WTC11 (cell line): Measurements from ENCODE around the gene TGFBR2. TPM values are rescaled to one million over a fixed set of nuclear protein-coding genes. Genes with fewer than 3 reads are reported as not detected.

Experiments
- ATAC-seq: fragments of 200-7000 bp; cut with Tn5 transposase; 2 replicates; pipeline ENCODE4 v1.10.0; 2021; ENCODE audit warnings: mild to moderate bottlenecking, moderate library complexity
- CTCF ChIA-PET: fragments of 300-600 bp; sonication (Branson Sonifier 250); formaldehyde crosslinking; loops from one replicate; lab custom pipeline; 2021; ENCODE audit warnings: antibody characterized with exemption; lab: Charles Lee
- POLR2A ChIA-PET: fragments of 350-600 bp; sonication (Branson Sonifier 250); formaldehyde crosslinking; loops from one replicate; lab custom pipeline; 2021; ENCODE audit warnings: antibody characterized with exemption; lab: Charles Lee
- DNase-seq: peaks from one replicate; pipeline ENCODE4 v3.0.0; 2021; ENCODE audit warnings: low spot score
- H3K27ac Mint-ChIP-seq: 2 replicates; pipeline ENCODE4 v1.8.0; 2021; ENCODE audit warnings: mixed read lengths
- H3K27me3 Mint-ChIP-seq: 2 replicates; pipeline ENCODE4 v1.8.0; 2021; ENCODE audit warnings: low read depth, mild to moderate bottlenecking, moderate library complexity, mixed read lengths
- H3K36me3 Mint-ChIP-seq: 2 replicates; pipeline ENCODE4 v1.8.0; 2021; ENCODE audit warnings: mixed read lengths
- H3K4me1 Mint-ChIP-seq: 2 replicates; pipeline ENCODE4 v1.8.0; 2022; ENCODE audit warnings: mixed read lengths
- H3K4me3 Mint-ChIP-seq: 2 replicates; pipeline ENCODE4 v1.8.0; 2021; ENCODE audit warnings: mild to moderate bottlenecking, moderate library complexity, mixed read lengths
- H3K9me3 Mint-ChIP-seq: 2 replicates; pipeline ENCODE4 v1.8.0; 2021; ENCODE audit warnings: mixed read lengths
- CBFB ChIP-seq: sonication (generic); formaldehyde crosslinking; IDR thresholded peaks from 2 replicates; pipeline ENCODE4 v1.8.1; 2022; ENCODE audit warnings: mild to moderate bottlenecking, low read depth, missing genetic modification reagents
- CREB1 ChIP-seq: sonication (generic); formaldehyde crosslinking; IDR thresholded peaks from 2 replicates; pipeline ENCODE4 v1.8.0; 2023; ENCODE audit warnings: mild to moderate bottlenecking, missing genetic modification reagents
- IRF2 ChIP-seq: sonication (generic); formaldehyde crosslinking; IDR thresholded peaks from 2 replicates; pipeline ENCODE4 v1.8.0; 2022; ENCODE audit warnings: low read depth, missing genetic modification reagents, borderline replicate concordance
- MXD4 ChIP-seq: fragments of 250-450 bp; sonication (Bioruptor Pico); IDR thresholded peaks from 2 replicates; pipeline ENCODE4 v1.8.0; 2021; ENCODE audit warnings: mild to moderate bottlenecking, moderate library complexity, borderline replicate concordance
- NR3C1 ChIP-seq: sonication (generic); formaldehyde crosslinking; conservative IDR thresholded peaks from 2 replicates; pipeline ENCODE4 v1.8.1; 2023; ENCODE audit warnings: low read depth, mild to moderate bottlenecking, missing genetic modification reagents
- SMAD3 ChIP-seq: sonication (generic); formaldehyde crosslinking; IDR thresholded peaks from 2 replicates; pipeline ENCODE4 v1.8.0; 2022; ENCODE audit warnings: missing genetic modification reagents, mild to moderate bottlenecking, borderline replicate concordance
- SMAD4 ChIP-seq: sonication (generic); formaldehyde crosslinking; IDR thresholded peaks from 2 replicates; pipeline ENCODE4 v1.8.0; 2022; ENCODE audit warnings: mild to moderate bottlenecking, missing genetic modification reagents
- TEAD1 ChIP-seq: sonication (generic); formaldehyde crosslinking; IDR thresholded peaks from 2 replicates; pipeline ENCODE4 v1.8.0; 2022; ENCODE audit warnings: mild to moderate bottlenecking, missing genetic modification reagents
- ZNF219 ChIP-seq: sonication (generic); formaldehyde crosslinking; IDR thresholded peaks from 2 replicates; pipeline ENCODE4 v1.8.0; 2023; ENCODE audit warnings: missing genetic modification reagents, mild to moderate bottlenecking, borderline replicate concordance
- ZNF232 ChIP-seq: sonication (generic); formaldehyde crosslinking; IDR thresholded peaks from 2 replicates; pipeline ENCODE4 v1.8.0; 2022; ENCODE audit warnings: mild to moderate bottlenecking, missing genetic modification reagents
- ZNF396 ChIP-seq: fragments of 250-450 bp; sonication (Bioruptor Pico); IDR thresholded peaks from 2 replicates; pipeline ENCODE4 v1.8.0; 2021; ENCODE audit warnings: mild to moderate bottlenecking, moderate library complexity, borderline replicate concordance
- total RNA-seq: library from RNA; stranded (reverse); gene quantifications from 3 replicates; pipeline ENCODE4 v1.2.3, GENCODE V29; 2021
- TF ChIP-seq, protein P1 (sequence below): fragments of 250-450 bp; sonication (Bioruptor Pico); IDR thresholded peaks from 2 replicates; pipeline ENCODE4 v1.8.0; 2021; ENCODE audit warnings: mild to moderate bottlenecking
- TF ChIP-seq, protein P2 (sequence below): sonication (generic); formaldehyde crosslinking; IDR thresholded peaks from 2 replicates; pipeline ENCODE4 v1.8.0; 2023; ENCODE audit warnings: missing genetic modification reagents
- TF ChIP-seq, protein P3 (sequence below): sonication (generic); formaldehyde crosslinking; IDR thresholded peaks from 2 replicates; pipeline ENCODE4 v1.8.1; 2022; ENCODE audit warnings: mild to moderate bottlenecking, missing genetic modification reagents, moderate library complexity, borderline replicate concordance
- TF ChIP-seq, protein P4 (sequence below): fragments of 250-450 bp; sonication (Bioruptor Pico); IDR thresholded peaks from 2 replicates; pipeline ENCODE4 v1.9.0; 2021; ENCODE audit warnings: mild to moderate bottlenecking, borderline replicate concordance
- TF ChIP-seq, protein P5 (sequence below): sonication (generic); formaldehyde crosslinking; IDR thresholded peaks from 2 replicates; pipeline ENCODE4 v1.8.1; 2023; ENCODE audit warnings: mild to moderate bottlenecking, missing genetic modification reagents
- TF ChIP-seq, protein P6 (sequence below): sonication (generic); formaldehyde crosslinking; IDR thresholded peaks from 2 replicates; pipeline ENCODE4 v1.8.0; 2023; ENCODE audit warnings: missing genetic modification reagents, mild to moderate bottlenecking, borderline replicate concordance
- TF ChIP-seq, protein P7 (sequence below): sonication (generic); formaldehyde crosslinking; IDR thresholded peaks from 2 replicates; pipeline ENCODE4 v1.8.1; 2022; ENCODE audit warnings: mild to moderate bottlenecking, moderate library complexity, missing genetic modification reagents

The TGFBR2 gene
- total RNA-seq, 1 experiment from 2014 or later, result 9.6 TPM

DNA sequence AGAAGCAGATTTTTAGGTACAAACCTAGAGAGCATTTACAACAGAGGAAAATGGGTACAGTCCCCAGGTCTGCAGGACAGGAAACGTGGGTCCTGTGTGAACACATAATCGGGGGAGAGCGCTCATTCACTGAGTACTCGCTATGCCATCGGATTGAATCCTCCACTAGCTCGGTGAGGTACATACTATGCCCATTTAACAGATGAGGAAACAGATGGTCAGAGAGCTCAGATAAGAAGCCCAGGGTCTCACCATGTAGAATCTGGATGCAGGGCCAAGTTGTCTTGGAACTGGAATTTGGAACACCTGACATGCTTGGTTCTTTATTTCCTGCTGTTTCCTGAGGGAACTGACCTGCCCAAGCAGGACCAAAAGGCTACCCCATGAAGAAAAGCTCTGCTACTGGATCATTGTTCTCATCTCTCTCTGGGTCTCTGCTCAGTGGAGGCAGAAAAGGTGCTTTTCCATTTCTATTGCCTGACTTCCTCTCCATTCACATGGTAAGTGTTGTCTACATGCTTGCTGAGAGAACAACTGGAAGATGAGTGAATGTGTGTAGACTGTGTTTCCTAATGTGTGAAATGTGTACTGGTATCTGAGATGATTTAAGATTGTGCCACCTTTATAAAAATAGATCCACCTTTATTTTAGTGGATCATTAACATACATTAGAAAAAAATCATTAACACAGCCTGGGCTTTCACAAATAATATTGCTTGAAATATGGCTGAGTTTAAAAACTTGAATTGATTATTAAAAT is 89.1 kb downstream of the TGFBR2 start:
- Mint-ChIP-seq H3K27me3 (no peaks in the 10 kb centered on the region), H3K36me3 (peaks cover 27% of the 10 kb centered on the region), H3K27ac (peak overlapping the region; percentile 45), H3K4me1 (peaks cover 56% of the 10 kb centered on the region), H3K4me3 (no peak overlapping the region), H3K9me3 (0 out of 2 replicates have a peak, but pooled peaks cover 4% of the 10 kb centered on the region)
- no peak for DNase-seq
- ChIA-PET CTCF (interaction anchor here (0.5 to 4.9 kb wide), 7 partner anchors 15 to 652 kb away, joined by 3 to 18 read pairs (median 4); no protein-coding TSS in a partner anchor), POLR2A (interaction anchor here (1.6 kb wide), 1 partner anchor 436 kb away, joined by 3 read pairs; no protein-coding TSS in a partner anchor)
- ATAC-seq, result peak; percentile 79
- TF ChIP-seq CBFB (no peak), MXD4 (CRISPR knock-in tag) (peak; percentile 16; the same call in 1 of the 2 replicates), IRF2 (CRISPR knock-in tag) (no peak), SMAD4 (CRISPR knock-in tag) (no peak), ZNF396 (CRISPR knock-in tag) (0 out of 2 replicates have a peak, but pooled peaks have one; percentile 15), ZNF232 (CRISPR knock-in tag) (0 out of 2 replicates have a peak, but pooled peaks have one; percentile 61)
- TF ChIP-seq, protein P1, sequence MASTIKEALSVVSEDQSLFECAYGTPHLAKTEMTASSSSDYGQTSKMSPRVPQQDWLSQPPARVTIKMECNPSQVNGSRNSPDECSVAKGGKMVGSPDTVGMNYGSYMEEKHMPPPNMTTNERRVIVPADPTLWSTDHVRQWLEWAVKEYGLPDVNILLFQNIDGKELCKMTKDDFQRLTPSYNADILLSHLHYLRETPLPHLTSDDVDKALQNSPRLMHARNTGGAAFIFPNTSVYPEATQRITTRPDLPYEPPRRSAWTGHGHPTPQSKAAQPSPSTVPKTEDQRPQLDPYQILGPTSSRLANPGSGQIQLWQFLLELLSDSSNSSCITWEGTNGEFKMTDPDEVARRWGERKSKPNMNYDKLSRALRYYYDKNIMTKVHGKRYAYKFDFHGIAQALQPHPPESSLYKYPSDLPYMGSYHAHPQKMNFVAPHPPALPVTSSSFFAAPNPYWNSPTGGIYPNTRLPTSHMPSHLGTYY (CRISPR knock-in tag), result no peak
- TF ChIP-seq, protein P2, sequence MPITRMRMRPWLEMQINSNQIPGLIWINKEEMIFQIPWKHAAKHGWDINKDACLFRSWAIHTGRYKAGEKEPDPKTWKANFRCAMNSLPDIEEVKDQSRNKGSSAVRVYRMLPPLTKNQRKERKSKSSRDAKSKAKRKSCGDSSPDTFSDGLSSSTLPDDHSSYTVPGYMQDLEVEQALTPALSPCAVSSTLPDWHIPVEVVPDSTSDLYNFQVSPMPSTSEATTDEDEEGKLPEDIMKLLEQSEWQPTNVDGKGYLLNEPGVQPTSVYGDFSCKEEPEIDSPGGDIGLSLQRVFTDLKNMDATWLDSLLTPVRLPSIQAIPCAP (CRISPR knock-in tag), result no peak

DNA sequence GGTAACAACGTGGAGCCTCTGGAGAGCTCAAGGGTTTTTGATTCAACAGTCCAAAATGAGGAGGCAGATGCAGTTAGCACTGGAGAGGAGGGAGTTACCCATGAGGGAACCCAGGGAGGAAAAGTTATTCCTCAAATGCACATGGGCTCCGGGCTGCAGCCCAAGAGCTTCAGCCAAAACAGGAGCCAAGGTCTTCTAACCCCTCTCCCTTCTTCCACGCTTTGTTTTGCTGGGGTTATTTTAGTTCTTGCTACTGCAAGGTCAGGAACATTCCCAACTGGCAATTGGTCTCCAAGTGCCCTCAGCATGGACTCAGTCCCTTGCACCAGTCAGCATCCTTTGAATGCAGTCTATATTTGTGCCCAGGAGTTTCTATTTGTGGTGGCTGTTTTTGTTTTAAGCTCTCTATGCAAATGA is 90.0 kb downstream of the TGFBR2 start:
- no peak for ATAC-seq
- H3K27ac Mint-ChIP-seq, result no peak overlapping the region; the same call in 1 of the 2 replicates
- H3K4me1 Mint-ChIP-seq, result peaks cover 53% of the 10 kb centered on the region
- no peak for DNase-seq
- H3K27me3 Mint-ChIP-seq, result no peaks in the 10 kb centered on the region
- POLR2A ChIA-PET, result no interaction called here
- CTCF ChIA-PET, result interaction anchor here (1.4 to 2.1 kb wide), 4 partner anchors 17 to 497 kb away, joined by 4 to 8 read pairs (median 6); no protein-coding TSS in a partner anchor
- H3K4me3 Mint-ChIP-seq, result no peak overlapping the region
- peaks cover 11% of the 10 kb centered on the region for H3K9me3 Mint-ChIP-seq
- peaks cover 26% of the 10 kb centered on the region for H3K36me3 Mint-ChIP-seq
- TF ChIP-seq, protein P3, sequence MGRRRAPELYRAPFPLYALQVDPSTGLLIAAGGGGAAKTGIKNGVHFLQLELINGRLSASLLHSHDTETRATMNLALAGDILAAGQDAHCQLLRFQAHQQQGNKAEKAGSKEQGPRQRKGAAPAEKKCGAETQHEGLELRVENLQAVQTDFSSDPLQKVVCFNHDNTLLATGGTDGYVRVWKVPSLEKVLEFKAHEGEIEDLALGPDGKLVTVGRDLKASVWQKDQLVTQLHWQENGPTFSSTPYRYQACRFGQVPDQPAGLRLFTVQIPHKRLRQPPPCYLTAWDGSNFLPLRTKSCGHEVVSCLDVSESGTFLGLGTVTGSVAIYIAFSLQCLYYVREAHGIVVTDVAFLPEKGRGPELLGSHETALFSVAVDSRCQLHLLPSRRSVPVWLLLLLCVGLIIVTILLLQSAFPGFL (CRISPR knock-in tag), result no peak
- TF ChIP-seq CREB1 (CRISPR knock-in tag), result no peak
- no peak for TF ChIP-seq IRF2 (CRISPR knock-in tag)
- TF ChIP-seq, protein P4, sequence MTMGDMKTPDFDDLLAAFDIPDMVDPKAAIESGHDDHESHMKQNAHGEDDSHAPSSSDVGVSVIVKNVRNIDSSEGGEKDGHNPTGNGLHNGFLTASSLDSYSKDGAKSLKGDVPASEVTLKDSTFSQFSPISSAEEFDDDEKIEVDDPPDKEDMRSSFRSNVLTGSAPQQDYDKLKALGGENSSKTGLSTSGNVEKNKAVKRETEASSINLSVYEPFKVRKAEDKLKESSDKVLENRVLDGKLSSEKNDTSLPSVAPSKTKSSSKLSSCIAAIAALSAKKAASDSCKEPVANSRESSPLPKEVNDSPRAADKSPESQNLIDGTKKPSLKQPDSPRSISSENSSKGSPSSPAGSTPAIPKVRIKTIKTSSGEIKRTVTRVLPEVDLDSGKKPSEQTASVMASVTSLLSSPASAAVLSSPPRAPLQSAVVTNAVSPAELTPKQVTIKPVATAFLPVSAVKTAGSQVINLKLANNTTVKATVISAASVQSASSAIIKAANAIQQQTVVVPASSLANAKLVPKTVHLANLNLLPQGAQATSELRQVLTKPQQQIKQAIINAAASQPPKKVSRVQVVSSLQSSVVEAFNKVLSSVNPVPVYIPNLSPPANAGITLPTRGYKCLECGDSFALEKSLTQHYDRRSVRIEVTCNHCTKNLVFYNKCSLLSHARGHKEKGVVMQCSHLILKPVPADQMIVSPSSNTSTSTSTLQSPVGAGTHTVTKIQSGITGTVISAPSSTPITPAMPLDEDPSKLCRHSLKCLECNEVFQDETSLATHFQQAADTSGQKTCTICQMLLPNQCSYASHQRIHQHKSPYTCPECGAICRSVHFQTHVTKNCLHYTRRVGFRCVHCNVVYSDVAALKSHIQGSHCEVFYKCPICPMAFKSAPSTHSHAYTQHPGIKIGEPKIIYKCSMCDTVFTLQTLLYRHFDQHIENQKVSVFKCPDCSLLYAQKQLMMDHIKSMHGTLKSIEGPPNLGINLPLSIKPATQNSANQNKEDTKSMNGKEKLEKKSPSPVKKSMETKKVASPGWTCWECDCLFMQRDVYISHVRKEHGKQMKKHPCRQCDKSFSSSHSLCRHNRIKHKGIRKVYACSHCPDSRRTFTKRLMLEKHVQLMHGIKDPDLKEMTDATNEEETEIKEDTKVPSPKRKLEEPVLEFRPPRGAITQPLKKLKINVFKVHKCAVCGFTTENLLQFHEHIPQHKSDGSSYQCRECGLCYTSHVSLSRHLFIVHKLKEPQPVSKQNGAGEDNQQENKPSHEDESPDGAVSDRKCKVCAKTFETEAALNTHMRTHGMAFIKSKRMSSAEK (CRISPR knock-in tag), result no peak
- TF ChIP-seq, protein P5, sequence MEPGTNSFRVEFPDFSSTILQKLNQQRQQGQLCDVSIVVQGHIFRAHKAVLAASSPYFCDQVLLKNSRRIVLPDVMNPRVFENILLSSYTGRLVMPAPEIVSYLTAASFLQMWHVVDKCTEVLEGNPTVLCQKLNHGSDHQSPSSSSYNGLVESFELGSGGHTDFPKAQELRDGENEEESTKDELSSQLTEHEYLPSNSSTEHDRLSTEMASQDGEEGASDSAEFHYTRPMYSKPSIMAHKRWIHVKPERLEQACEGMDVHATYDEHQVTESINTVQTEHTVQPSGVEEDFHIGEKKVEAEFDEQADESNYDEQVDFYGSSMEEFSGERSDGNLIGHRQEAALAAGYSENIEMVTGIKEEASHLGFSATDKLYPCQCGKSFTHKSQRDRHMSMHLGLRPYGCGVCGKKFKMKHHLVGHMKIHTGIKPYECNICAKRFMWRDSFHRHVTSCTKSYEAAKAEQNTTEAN (CRISPR knock-in tag), result no peak
- TF ChIP-seq TEAD1 (CRISPR knock-in tag), result no peak
- TF ChIP-seq, protein P6, sequence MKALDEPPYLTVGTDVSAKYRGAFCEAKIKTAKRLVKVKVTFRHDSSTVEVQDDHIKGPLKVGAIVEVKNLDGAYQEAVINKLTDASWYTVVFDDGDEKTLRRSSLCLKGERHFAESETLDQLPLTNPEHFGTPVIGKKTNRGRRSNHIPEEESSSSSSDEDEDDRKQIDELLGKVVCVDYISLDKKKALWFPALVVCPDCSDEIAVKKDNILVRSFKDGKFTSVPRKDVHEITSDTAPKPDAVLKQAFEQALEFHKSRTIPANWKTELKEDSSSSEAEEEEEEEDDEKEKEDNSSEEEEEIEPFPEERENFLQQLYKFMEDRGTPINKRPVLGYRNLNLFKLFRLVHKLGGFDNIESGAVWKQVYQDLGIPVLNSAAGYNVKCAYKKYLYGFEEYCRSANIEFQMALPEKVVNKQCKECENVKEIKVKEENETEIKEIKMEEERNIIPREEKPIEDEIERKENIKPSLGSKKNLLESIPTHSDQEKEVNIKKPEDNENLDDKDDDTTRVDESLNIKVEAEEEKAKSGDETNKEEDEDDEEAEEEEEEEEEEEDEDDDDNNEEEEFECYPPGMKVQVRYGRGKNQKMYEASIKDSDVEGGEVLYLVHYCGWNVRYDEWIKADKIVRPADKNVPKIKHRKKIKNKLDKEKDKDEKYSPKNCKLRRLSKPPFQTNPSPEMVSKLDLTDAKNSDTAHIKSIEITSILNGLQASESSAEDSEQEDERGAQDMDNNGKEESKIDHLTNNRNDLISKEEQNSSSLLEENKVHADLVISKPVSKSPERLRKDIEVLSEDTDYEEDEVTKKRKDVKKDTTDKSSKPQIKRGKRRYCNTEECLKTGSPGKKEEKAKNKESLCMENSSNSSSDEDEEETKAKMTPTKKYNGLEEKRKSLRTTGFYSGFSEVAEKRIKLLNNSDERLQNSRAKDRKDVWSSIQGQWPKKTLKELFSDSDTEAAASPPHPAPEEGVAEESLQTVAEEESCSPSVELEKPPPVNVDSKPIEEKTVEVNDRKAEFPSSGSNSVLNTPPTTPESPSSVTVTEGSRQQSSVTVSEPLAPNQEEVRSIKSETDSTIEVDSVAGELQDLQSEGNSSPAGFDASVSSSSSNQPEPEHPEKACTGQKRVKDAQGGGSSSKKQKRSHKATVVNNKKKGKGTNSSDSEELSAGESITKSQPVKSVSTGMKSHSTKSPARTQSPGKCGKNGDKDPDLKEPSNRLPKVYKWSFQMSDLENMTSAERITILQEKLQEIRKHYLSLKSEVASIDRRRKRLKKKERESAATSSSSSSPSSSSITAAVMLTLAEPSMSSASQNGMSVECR (CRISPR knock-in tag), result no peak
- no peak for TF ChIP-seq ZNF219 (CRISPR knock-in tag)
- TF ChIP-seq NR3C1 (CRISPR knock-in tag), result no peak
- TF ChIP-seq, protein P7, sequence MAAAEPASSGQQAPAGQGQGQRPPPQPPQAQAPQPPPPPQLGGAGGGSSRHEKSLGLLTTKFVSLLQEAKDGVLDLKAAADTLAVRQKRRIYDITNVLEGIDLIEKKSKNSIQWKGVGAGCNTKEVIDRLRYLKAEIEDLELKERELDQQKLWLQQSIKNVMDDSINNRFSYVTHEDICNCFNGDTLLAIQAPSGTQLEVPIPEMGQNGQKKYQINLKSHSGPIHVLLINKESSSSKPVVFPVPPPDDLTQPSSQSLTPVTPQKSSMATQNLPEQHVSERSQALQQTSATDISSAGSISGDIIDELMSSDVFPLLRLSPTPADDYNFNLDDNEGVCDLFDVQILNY, result no peak
- TF ChIP-seq SMAD3 (CRISPR knock-in tag), result no peak
